ENCODE results near the gene MMP26. TPM values are rescaled to one million over a fixed set of nuclear protein-coding genes. Genes with fewer than 3 reads are reported as not detected.
"Not testable (repeated sequence)": the region's sequence is repeated elsewhere in the genome, so short reads cannot be mapped to it uniquely, and the experiment has no call there.

The MMP26 gene
- total RNA-seq, 1 donor from 2014 or later, result not detected

DNA sequence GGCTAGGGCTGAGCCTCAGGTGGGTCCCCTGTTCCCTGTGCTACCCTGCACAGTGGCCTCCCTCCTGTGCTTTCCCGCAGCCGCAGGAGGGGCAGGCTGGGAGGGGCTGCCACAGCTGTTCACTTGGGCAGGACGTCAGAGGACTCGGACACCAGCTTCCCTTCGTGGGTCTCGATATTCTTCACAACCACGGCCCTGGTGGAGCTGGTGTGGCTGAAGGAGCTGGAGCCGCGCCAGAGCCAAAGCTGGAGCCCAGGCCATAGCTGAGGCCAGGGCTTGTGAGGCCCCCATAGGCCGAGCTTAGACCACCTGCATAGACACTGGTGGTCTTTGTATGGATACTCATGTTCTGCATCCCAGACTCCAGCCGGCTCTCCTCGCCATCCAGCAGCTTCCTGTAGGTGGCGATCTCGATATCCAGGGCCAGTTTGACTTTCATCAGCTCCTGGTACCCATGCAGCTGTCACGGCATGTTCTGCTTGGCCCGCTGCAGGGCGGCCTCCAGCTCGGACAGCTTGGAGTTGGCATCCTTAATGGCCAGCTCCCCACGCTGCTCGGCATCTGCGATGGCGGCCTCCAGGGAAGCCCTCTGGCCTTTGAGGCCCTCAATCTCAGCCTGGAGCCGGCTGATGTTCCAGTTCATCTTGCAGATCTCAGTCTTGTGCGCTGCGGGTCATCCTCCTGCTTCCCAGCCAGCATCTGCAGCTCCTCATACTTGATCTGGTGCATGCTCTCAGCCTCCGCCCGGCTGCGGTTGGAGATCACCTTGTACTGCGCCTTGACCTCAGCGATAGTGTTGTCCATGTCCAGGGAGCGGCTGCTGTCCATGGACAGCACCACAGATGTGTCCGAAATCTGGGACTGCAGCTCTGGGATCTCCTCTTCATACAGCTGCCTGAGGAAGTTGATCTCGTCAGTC lies 18.3 kb downstream of the MMP26 start:
- DNase-seq (ENCODE audit: low spot score), result not testable (repeated sequence)

DNA sequence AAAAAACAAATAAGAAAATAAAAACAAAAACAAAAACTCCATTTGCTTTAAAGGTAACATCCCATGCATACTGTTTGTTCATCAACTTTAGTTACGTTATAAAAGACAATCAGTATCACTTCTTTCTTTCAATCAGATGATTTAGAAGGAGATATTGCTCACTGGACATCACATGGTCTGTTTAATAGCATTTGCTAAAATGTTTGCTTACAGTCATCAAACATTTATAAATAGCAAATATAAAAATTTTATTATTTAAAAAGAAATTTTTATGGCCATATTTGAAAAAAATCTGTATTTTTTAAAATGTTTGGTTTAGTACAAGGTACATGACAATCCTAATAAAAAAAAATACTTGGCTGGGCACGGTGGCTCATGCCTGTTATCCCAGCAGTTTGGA lies 22.6 kb downstream of the MMP26 start:
- DNase-seq (ENCODE audit: low spot score), result no peak

DNA sequence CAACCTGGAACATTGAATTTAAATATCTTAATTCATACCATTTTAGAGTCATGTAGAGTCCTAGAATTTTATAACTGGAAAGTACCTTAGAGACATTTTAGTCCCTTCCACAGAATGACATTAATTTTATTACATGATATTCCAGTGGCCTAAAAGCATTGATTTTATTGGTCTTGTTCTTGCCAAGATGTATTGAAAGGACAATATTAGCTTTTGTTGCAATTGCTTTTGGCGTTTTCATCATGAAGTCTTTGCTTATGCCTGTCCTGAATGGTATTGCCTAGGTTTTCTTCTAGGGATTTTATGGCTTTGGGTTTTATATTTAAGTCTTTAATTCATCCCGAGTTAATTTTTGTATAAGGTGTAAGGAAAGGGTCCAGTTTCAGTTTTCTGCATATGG lies 36.2 kb downstream of the MMP26 start:
- DNase-seq (ENCODE audit: low spot score), result no peak

DNA sequence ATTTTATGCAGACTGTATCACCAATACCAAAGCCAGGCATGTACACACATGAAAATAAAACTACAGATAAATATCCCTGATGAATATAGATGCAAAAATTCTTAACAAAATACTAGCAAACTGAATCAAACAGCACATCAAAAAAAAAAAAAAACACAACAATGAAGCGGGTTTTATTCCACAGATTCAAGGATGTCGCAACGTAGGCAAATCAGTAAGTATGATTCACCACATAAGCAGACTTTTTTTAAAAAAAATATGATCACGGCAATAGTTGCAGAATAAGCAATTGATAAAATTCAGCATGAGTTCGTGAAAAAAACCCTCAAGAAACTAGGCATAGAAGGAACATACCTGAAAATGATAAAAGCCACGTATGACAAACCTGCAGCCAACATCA lies 43.9 kb downstream of the MMP26 start:
- DNase-seq (ENCODE audit: low spot score), result no peak

DNA sequence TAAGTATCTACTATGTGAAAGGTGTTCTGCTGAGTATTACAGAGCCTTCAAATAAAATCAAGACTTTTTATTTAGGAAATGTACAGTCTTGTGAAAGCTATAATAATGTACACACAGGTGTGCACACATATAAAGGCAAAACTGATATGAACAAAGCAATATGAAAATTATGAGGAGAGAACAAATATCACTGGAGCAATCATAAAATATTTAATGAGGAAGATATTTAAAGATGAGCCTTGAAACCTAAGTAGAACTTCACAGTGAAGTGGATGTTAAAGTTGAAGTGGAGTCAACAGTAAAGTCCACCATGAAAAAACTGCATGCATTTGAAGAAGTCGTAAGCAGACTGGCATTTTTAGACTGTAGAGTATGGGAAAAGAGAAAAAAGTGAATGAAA lies 46.6 kb downstream of the MMP26 start:
- DNase-seq (ENCODE audit: low spot score), result no peak

Other genes starting within 250 kb of the MMP26 start
- 0.96 TPM for gene OR52K1, start 222.1 kb upstream of the MMP26 start, total RNA-seq (ENCODE audit: insufficient read depth, low replicate concordance)
- 1.9 TPM for gene OR52M1, start 159.6 kb upstream of the MMP26 start, total RNA-seq (ENCODE audit: insufficient read depth, low replicate concordance)
- 4.8 TPM for gene OR52I2, start 123.0 kb upstream of the MMP26 start, total RNA-seq (ENCODE audit: insufficient read depth, low replicate concordance)
- 5.5 TPM for gene OR52I1, start 110.7 kb upstream of the MMP26 start, total RNA-seq (ENCODE audit: insufficient read depth, low replicate concordance)
- 12.5 TPM for gene TRIM68, start 96.6 kb upstream of the MMP26 start, total RNA-seq (ENCODE audit: insufficient read depth, low replicate concordance)
- 3.1 TPM for gene OR51D1, start 67.3 kb upstream of the MMP26 start, total RNA-seq (ENCODE audit: insufficient read depth, low replicate concordance)
- gene OR51E1, start 60.8 kb upstream of the MMP26 start, total RNA-seq (ENCODE audit: insufficient read depth, low replicate concordance), result 2.4 TPM
- 6.0 TPM for gene OR51E2, start 6.9 kb upstream of the MMP26 start, total RNA-seq (ENCODE audit: insufficient read depth, low replicate concordance)
- not detected for gene OR51F1, start 65.2 kb downstream of the MMP26 start, total RNA-seq (ENCODE audit: insufficient read depth, low replicate concordance)
- not detected for gene OR52R1, start 99.6 kb downstream of the MMP26 start, total RNA-seq (ENCODE audit: insufficient read depth, low replicate concordance)
- gene OR51F2, start 116.5 kb downstream of the MMP26 start, total RNA-seq (ENCODE audit: insufficient read depth, low replicate concordance), result 1.7 TPM
- gene OR51S1, start 144.4 kb downstream of the MMP26 start, total RNA-seq (ENCODE audit: insufficient read depth, low replicate concordance), result 2.9 TPM
- 2.2 TPM for gene OR51T1, start 177.1 kb downstream of the MMP26 start, total RNA-seq (ENCODE audit: insufficient read depth, low replicate concordance)
- gene OR51A7, start 199.0 kb downstream of the MMP26 start, total RNA-seq (ENCODE audit: insufficient read depth, low replicate concordance), result 3.4 TPM
- 3.4 TPM for gene OR51G2, start 214.6 kb downstream of the MMP26 start, total RNA-seq (ENCODE audit: insufficient read depth, low replicate concordance)
- not detected for gene OR51G1, start 219.6 kb downstream of the MMP26 start, total RNA-seq (ENCODE audit: insufficient read depth, low replicate concordance)
- gene OR51A4, start 242.8 kb downstream of the MMP26 start, total RNA-seq (ENCODE audit: insufficient read depth, low replicate concordance), result 9.9 TPM

Measured in umbilical cord (tissue), 2 donors.